NCI-H1930 (cell line): ENCODE measurements around the gene ZNF227.
A peak's percentile ranks its signal among the peaks of the same experiment; 100 is the strongest.
"Not testable (repeated sequence)": the region's sequence is repeated elsewhere in the genome, so short reads cannot be mapped to it uniquely, and the experiment has no call there.

Experiments
- DNase-seq, 2 experiments: peaks; one replicate each; lab custom pipeline; 2025; lab: John Stamatoyannopoulos, UW

ZNF227 gene

DNA sequence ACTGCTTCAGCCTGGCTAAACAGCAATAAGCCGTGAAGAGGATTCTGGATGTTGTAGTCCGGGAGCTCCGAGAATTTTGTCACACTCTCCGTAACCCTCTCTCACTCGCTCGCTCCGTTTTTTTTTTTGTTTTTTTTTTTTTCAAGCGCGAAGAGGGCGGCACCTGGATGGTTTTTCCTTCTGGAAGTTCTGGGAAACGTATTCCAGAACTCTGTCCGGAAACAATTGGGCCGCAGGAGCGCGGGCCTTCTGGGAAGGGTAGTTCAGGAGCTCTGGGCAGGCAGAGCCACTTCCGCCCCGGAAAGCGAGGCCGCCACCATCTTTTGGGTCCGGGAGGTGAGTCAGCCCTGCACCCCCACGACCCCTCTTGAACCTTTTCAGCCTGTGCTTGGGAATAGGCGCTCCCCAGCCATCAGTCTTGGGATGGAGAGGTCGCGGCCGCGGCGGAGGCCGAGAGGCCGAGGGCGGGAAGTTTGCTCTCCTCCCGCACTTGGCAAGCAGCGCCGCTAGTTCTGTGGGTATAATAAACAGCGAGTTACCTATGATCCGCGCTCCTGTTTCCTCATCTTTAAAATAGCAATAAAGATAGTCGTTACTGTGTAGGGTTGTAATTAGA lies at the start of gene ZNF227:
TSS of gene ZNF227 (plus strand) at position 283 of the 616 bp plus-strand sequence. CDS start 5,261 bp downstream, outside the sequence.
- peak; percentile 84 to 91 for DNase-seq

DNA sequence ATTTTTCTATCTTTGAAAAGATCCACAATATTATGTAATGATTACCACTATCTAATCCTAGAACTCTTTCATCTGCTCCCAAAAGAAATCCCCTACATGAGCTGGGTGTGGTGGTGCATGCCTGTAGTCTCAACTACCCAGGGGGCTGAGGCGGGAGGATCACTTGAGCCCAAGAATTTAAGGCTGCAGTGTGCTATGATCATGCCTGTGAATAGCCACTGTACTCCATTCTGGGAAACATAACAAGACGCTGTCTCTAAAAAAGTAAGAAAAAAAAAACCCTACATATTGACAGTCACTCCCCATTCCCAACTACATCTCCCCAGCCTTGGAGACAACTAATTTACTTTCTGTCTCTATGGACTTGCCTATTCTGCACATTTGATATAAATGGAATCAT lies 48.5 kb upstream of the ZNF227 start:
- no peak for DNase-seq

DNA sequence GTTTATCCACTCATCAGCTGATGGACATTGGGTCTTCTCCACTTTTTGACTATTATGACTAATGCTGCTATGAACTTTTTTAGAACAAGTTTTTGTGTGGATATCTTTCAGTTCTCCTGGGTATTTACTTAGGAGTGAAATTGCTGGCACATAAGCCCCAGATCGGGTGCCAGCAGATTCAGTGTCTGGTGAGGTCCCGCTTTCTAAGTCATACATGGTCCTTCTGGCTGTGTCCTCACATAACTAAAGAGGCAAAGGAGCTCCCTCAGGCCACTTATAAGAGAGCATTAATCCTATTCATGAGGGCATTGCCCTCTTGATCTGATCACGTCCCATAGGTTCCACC lies 48.0 kb upstream of the ZNF227 start:
- DNase-seq: no peak

- peak; percentile 97 for DNase-seq
Measured at GRCh38 chr19:44164673-44165512, 47.4 kb upstream of the ZNF227 start, which contains the start of gene ZNF226. TSS of gene ZNF226 (plus strand) at chr19:44165100. CDS start at chr19:44170081, 4,981 bp downstream.

GRCh38 chr19:44170660-44171059 lies 41.7 kb upstream of the ZNF227 start:
- not testable (repeated sequence) for DNase-seq

GRCh38 chr19:44176590-44176989 lies 35.7 kb upstream of the ZNF227 start:
- no peak for DNase-seq

DNA sequence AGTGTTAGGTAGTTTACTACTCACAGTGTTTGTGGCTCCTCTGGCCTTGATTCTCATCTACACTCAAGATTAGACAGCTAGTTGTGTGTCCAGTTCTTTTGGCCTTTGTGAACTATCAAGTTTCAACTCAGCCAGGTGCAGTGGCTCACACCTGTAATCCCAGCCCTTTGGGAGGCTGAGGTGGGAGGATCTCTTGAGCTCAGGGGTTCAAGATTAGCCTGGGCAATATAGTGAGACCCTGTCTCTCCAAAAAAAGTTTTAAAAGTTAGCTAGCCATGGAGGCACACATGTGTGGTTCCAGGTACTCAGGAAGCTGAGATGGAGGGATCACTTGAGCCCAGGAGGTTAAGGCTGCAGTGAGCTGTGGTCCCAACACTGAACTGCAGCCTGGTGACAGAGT lies 31.4 kb upstream of the ZNF227 start:
- DNase-seq: no peak

- no peak for DNase-seq
Measured at GRCh38 chr19:44182145-44182544, 30.2 kb upstream of the ZNF227 start.

- no peak for DNase-seq
Measured at GRCh38 chr19:44190020-44190419, 22.3 kb upstream of the ZNF227 start.

GRCh38 chr19:44192127-44192526 lies 20.2 kb upstream of the ZNF227 start:
- DNase-seq: no peak

- no peak for DNase-seq
Measured at GRCh38 chr19:44196772-44197171, 15.6 kb upstream of the ZNF227 start.

DNA sequence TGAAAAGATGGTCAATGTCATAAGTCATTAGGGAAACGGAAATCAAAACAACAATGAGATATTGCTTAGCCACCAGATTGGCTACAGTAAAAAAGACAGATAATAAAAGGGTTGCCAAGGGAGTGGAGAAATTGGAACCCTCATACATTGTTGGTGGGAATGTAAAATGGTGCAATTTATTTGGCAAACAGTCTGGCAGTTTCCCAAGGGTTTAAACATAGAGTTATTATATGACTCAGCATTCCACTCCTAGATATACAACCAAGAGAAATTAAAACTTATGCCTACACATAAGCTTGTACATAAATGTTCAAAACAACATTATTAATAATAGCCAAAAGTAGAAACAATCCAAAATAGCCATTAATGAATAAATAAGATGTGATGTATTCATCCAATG lies 9.9 kb upstream of the ZNF227 start:
- DNase-seq: peak; percentile 52 to 72

GRCh38 chr19:44202974-44203373 lies 9.4 kb upstream of the ZNF227 start:
- no peak for DNase-seq

DNA sequence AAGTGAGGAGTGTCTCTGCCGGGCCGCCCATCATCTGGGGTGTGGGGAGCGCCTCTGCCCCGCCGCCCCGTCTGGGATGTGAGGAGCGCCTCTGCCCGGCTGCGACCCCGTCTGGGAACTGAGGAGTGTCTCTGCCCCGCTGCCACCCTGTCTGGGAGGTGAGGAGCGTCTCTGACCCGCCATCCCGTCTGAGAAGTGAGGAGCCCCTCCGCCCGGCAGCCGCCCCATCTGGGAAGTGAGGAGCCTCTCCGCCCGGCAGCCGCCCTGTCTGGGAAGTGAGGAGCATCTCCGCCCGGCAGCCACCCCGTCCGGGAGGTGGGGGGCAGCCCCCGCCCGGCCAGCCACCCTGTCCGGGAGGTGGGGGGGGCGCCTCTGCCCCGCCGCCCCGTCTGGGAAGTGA lies 8.5 kb upstream of the ZNF227 start:
- not testable (repeated sequence) for DNase-seq

DNA sequence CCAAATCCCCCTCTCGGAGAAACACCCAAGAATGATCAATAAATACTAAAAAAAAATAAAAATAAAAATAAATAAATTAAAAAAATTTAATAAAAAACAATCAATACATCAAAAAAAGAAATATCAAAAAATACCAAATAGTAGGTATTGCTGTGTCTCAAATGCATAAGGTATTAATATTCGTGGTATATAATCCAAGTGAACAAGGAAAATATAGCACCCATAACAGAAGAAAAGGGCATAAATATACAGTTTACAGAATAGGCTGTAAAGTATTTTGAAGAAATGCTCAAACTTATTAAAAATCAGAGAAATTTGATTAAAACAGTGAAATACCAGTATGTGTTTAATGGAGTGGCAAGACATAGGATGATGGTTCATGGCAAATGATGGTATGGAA lies 7.6 kb upstream of the ZNF227 start:
- DNase-seq: no peak

DNA sequence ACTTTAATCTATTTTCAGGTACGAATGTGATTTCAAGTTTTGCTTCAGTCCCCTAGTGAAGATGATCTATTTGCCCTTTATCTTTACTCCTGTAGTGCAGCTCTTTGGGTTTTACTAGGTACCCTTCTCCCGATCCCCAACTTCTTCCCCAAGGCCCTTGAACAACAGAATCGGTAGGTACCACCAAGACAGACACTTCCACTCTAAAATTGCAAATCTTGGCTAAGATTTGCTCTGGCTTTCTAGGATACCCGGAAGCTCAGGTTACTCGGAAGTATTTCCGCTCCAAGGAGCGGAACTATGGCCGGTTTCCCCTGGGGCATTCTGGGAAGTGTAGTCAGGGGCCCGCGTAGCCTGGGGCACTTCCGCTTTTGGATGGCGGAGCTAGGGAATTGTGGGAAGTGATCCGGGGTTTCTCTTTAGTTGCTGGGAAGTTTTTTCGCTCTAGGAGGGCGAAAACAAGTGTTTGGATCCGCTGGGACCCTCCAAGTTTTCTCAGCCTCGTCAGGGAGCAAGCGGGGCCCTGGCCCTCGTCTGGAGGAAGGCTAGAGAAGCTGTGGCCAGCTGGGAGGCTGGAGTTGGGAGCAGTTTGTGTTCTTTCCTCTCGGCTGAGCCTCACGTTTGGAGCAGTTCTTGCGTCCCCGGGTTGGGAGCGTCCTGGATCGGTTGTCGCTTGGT lies 5.1 kb upstream of the ZNF227 start:
- DNase-seq: peak; percentile 91 to 97

DNA sequence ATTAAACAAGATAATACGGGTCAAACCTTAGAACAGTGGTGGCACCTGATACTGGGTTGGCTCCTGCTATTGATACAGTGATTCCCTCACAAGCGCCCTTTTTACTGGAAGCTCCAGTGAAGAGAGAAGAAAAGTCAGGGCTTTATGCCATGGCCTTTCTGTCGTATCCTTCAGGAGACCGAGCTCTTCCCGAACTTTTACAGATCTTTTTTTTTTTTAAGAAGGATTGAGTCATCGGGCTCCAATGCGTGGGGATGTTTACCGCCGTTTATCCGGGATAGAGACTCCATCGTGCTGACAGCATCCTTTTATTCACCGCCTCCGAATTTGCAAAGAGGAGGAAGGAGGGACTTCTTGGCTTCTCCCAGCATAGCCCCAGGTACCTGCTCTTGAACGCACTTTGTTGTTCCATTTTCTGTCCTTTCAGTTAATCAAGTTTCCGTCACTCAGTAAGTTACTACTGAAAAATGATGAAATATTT lies 574 bp downstream of the ZNF227 start:
- no peak for DNase-seq

GRCh38 chr19:44219926-44220325 lies 7.6 kb downstream of the ZNF227 start:
- not testable (repeated sequence) for DNase-seq

- not testable (repeated sequence) for DNase-seq
Measured at GRCh38 chr19:44220761-44221160, 8.4 kb downstream of the ZNF227 start.

GRCh38 chr19:44221291-44221690 lies 9.0 kb downstream of the ZNF227 start:
- DNase-seq: not testable (repeated sequence)

GRCh38 chr19:44228318-44228717 lies 16.0 kb downstream of the ZNF227 start:
- no peak for DNase-seq

- no peak for DNase-seq
Measured at GRCh38 chr19:44232867-44233266, 20.5 kb downstream of the ZNF227 start.

GRCh38 chr19:44236384-44236783 lies 24.1 kb downstream of the ZNF227 start:
- no peak for DNase-seq
